Left forelimb (tissue), 1 donor: ENCODE results near the gene MYLK4.
"Not testable (repeated sequence)": the region's sequence is repeated elsewhere in the genome, so short reads cannot be mapped to it uniquely, and the experiment has no call there.

Source experiments
- DNase-seq: peaks from one replicate; pipeline ENCODE4 v3.0.0-alpha.2; 2018; ENCODE audit warnings: low spot score

Gene MYLK4

DNA sequence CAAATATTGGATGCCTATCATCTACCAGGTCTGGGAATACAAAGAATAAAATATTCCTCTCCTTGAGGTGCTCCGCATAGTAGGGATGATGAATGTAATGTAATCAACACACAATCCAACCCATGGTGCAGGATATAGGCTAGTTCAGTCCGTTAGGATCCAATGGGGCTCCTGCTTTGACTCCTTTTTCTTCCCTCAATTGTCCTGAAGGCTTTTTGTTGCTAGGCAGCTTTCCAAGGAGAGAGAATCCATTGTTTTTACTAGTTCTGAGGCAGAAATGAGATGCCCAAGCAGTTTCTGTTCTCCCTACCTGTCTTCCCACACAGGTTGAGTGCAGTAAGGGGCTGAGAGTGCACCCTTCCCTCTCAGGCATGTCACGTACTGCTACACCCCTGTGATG is 26.5 kb upstream of the MYLK4 start:
- no peak for DNase-seq

DNA sequence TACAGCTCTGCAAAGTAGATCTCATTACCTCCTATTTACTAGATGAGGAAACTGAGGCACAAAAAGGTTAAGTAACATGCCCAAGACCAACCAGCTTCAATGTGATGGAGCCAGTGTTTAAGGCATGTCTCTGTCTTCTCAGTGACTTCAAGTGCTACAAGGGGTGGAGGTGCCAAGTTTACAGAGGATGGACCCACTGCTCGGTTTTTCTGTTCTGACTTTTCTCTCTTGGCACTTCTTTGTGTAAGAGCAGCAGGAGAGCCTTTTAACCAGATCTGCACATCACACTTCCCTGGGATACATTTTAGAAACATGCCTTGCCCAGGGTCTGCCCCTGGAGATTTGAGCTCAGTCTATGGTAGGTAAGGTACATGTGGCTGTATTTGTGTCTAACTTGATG is 24.3 kb upstream of the MYLK4 start:
- DNase-seq: no peak

DNA sequence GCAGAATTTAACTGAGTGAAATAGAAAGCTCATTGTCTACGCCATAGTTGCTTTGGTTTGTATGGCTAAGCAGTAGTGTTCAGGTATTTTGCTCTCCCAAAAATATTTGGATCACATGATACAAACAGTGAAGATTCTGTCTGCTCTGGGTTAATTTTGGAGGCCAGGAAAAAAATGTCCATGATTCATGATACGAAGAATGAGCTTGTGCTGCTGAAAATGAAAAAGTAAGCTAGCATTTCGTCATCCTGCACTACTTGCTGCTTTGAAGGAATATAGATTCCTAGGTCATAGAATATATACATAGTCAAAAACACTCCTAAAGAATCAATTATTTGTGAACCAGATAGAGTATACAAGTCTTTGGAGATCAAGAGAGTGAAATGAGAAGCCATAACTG is 22.7 kb upstream of the MYLK4 start:
- DNase-seq: no peak

DNA sequence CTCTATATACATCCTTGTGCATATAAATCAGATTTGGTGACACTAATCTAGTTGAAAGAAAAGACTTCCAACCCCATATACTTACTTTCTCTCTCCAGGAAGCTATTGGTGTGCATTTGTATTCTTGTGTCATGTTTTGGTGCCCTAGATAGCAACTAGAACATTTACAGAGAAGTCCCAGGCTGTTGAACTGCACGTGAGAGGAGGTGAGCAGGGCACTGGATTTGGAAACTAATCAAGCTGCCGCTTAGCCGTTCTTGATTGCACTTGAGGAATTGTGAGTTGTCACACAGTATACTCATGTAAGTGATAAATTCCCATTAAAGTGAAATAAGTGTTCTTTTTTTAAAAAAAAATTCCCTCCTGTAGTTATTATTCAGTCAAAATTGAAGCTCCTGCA is 22.1 kb upstream of the MYLK4 start:
- DNase-seq: no peak

DNA sequence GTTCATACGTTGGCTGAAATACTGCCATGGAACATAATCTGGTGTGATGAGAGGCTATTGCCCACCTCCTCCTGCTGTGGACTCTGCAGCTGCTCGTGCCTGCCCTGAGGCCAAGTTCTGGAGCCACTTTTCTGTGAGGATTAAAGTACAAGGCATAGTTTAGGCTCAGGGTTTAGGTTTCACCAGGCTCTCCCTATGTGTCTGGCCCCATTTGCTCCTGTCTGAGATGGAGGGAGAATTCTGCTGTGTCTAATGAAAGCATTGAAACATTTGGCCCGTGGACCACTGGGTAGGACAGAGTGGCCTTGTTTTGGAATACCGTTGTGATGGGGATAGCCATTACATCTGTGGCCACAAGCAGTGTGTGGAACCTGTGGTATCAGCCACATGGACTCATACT is 20.4 kb upstream of the MYLK4 start:
- DNase-seq: no peak

DNA sequence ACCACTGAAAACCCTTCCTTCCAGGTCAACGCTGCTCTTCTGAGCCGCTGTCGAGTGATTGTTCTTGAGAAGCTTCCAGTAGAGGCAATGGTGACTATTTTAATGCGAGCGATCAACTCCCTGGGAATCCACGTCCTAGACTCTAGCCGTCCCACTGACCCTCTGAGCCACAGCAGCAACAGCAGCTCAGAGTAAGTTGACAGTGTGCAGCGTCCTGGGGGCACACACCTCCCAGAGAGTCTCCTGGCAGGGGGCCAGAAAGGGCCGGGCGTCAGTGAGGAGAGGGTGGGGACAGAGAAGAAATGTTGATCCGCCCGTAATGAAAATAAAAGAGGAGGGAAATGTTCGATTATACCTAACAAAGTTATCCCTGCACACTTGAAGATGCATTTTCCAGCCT is 19.4 kb upstream of the MYLK4 start:
- no peak for DNase-seq

DNA sequence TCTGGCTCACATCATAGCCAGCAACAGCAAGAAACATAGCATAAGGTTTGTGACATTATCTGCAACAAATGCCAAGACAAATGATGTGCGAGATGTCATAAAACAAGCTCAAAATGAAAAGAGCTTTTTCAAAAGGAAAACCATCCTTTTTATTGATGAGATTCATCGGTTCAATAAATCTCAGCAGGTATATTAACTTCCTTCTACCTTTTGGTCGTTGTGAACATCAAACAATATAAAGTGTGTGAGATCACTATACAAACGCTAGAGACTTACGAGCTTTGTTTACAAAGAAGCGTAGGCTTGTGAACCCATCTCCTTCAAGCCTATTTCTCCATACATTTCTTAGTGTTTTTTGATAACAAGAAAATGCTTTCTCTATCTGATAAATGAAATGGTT is 18.0 kb upstream of the MYLK4 start:
- no peak for DNase-seq

DNA sequence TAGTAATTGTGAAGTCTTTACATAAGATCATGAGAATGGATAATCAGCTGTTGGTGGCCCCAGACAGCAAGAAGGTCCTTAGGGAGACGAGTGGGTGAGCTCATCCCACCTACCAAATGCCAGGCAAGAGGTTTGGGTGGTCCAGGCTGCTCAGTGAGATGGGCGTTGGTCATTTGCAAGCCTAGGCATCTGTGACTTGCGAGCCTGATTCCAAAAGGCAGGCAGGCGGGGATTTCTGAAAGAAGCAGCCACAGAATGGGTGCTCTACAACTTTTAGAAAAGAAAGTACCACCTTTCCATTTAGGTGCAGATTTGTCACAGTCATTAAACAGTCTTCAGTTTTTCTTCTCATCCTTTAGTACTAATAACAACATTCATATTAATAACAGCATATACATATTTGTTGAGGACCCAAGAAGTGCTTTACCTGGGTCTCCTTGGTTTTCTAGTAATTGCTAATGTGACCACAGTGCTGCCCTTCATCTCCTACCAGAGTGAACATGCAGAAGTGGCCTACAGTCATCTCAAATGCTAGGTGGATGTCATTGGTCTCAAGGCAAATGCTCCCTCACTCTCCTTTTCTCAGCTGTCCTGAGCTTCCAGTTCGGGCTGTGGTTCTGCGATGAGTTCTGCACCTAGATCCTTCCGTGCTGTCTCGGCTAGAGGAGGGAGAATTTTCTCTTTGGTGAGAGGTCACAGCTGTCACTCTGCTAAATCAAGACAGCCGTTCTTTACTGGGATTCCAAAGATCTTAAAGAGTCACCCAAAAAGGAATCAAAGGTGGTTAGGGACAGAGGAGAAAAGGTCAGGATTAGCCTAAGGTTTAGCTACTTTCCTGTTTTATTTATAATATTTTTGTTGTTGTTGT is 17.2 kb upstream of the MYLK4 start:
- DNase-seq: no peak

DNA sequence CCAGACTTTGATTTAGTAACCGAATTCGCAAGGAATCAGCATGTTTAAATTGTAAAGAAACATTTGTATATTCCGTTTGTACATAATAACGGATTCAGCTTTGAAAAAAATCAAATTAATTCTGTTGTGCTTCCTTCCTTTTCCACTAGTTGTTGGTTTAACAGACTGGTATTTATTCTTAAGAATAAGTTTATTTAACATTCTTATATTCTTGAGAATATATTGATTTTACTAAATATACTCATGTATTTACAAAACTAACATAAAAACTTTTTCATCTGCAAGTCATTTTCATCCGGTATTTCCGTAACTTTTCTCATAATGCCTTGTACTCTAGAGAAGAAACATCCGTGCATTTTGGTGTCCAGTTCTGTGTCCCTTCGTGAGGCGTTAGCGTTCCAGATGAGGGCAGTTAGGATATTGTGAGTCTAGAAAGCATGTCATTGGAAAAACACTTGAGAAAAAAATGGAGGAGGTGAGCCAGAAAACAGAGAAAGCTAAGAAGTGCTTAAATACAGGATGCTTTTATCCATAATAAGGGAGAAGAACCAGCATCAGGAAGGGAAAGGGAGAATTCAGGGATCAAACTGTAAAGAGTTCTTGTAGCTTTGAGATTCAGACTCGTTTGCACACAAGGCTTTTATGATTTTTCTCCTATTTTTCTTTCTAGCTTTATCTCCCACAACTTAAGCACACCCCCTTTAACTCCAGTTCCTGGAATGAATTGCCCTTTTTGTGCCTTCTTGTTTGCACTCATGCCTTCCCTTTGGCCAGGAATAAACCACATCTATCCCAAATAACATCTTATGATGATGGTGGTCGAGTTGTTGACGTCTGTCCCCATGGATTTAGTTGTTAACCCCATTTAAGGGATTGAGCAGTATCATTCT is 16.3 kb upstream of the MYLK4 start:
- no peak for DNase-seq

DNA sequence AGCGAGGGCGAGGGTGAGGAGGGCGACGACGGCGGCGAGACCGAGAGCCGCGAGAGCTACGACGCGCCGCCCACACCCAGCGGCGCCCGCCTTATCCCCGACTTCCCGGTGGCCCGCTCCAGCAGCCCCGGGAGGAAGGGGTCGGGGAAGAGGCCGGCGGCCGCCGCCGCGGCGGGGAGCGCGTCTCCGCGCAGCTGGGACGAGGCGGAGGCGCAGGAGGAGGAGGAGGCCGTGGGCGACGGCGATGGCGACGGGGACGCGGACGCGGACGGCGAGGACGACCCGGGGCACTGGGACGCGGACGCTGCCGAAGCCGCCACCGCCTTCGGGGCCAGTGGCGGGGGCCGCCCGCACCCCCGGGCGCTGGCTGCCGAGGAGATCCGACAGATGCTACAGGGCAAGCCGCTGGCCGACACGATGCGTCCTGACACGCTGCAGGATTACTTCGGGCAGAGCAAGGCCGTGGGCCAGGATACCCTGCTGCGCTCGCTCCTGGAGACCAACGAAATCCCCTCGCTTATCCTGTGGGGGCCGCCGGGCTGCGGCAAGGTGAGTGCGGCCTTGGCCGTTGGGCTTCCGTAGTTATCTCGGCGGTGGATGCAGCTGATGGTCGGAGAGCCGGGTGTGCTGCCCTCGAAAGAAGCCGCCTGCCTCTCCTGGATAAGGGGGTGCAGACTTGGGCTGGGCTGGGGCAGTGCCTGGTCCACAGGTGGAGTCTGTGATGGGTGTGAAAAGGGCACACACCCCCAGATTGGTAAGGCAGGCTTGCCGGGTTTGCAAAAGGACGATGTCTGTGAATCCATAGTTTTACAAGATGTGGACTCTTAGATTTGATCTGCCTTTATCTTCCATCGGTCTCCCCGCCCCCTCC is 15.4 kb upstream of the MYLK4 start:
- DNase-seq: peak; percentile 73

DNA sequence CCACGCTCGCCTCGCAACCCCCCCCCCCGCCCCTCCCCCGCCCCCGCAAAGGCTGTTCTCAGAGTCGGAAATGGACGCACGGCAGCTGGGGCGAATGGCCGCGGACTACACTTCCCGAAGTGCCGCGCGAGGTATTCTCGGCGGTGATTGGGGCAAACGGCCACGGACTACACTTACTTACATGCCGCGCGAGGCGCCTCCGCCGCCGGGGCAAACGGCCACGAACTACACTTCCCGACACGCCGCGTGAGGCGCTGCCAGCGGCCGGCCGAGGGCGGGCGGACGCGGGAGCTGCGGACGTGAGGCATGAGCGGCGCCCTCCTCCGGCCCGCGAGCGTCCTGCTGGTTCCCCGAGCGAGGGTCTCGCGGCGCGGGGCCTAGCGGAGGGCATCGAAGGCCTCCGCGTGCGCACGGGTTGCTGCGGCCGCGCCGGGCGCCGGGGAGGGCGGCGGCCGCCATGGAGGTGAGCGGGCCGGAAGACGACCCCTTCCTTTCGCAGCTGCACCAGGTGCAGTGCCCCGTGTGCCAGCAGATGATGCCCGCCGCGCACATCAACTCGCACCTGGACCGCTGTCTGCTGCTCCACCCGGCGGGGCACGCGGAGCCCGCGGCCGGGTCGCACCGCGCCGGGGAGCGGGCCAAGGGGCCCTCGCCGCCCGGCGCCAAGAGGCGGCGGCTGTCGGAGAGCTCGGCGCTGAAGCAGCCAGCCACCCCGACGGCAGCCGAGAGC is 14.6 kb upstream of the MYLK4 start, which contains the start of gene WRNIP1:
WRNIP1 (plus strand) TSS at position 228 of the 730 bp plus-strand sequence; CDS start at position 458, 230 bp downstream.
- DNase-seq: peak; percentile 100

DNA sequence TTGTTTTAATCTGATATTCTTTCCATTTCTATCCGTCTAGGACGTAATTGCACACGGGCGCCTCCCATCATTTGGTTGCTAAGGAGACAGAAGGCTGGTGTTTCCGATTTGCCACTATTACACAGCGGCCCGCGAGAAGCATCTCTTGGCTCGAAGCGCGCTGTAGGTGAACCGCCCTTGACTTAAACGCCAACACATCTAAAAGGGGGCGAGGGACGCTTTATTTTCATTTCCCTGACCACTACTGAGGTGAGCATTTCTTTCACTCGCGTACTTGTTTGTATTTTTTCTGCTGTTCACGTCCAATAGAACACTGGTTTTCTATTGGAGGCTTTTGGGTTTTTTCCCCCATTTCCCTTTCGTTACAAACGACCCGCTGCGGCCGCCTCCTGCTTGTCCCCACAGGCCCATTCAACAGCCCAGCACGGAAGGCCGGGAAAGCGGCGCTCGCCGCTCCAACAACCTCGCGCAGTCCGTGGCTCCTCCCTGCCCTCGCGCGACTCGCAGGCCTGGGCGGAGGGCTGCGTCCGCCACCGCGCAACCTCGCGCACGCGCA is 14.0 kb upstream of the MYLK4 start:
- DNase-seq: no peak

DNA sequence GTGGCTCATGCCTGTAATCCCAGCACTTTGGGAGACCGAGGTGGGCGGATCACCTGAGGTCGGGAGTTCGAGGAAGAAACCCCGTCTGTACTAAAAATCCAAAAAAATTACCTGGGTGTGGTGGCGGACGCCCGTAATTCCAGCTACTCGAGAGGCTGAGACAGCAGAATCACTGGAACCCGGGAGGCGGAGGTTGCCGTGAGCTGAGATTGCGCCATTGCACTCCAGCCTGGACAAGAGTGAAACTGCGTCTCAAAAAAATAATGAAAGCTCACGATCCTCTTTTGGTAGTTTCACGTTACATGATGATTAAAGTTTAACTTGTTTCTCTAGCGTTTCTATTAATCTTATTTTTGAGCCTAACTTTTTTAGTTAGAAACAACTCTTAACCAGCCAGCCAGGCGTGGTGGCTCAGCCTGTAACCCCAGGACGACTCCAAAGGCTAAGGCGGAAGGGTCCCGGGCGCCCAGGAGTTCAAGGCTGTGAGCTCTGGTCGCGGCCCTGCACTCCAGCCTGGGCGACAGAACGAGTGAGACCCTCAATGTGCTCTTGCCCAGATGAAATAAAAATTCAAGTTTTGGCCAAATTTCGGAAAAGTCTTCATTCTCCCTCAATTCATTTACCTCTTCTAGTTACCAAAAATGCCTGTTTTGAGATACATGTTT is 13.3 kb upstream of the MYLK4 start:
- no peak for DNase-seq

DNA sequence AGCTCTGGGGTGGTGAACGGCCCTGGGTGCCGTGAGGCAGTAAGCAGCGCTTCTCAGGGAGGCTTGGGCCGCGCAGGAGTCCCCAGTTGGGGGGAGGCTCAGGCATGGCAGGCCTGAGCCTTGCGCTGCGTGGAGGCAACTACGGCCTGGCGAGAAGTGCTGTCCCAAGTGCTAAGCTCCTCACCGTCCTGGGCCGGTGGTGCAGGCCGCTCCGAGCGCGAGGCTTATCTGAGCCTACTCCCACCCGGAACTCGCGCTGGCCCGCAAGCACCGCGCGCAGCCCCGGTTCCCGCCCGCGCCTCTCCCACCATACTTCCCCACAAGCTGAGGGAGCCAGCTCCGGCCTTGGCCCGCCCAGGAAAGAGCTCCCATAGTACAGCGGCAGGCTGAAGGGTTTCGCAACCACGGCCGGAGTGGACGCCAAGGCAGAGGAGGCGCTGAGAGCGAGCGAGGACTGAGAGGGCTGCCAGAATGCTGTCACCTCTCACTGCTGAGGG is 12.7 kb upstream of the MYLK4 start:
- no peak for DNase-seq

DNA sequence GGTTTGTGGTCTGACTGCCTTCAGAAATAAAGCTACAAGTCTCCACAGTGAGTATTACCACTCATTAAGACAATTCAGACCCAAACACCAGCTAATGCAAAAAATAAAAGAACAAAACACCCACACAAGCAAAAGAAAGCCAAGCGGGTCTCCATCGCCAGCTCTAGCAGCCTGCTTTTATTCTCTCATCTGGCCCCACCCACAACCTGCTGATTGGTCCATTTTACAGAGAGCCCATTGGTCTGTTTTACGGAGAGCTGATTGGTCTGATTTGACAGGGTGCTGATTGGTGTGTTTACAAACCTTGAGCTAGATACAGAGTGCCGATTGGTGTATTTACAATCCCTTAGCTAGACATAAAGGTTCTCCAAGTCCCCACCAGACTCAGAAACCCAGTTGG is 12.1 kb upstream of the MYLK4 start:
- DNase-seq: not testable (repeated sequence)

DNA sequence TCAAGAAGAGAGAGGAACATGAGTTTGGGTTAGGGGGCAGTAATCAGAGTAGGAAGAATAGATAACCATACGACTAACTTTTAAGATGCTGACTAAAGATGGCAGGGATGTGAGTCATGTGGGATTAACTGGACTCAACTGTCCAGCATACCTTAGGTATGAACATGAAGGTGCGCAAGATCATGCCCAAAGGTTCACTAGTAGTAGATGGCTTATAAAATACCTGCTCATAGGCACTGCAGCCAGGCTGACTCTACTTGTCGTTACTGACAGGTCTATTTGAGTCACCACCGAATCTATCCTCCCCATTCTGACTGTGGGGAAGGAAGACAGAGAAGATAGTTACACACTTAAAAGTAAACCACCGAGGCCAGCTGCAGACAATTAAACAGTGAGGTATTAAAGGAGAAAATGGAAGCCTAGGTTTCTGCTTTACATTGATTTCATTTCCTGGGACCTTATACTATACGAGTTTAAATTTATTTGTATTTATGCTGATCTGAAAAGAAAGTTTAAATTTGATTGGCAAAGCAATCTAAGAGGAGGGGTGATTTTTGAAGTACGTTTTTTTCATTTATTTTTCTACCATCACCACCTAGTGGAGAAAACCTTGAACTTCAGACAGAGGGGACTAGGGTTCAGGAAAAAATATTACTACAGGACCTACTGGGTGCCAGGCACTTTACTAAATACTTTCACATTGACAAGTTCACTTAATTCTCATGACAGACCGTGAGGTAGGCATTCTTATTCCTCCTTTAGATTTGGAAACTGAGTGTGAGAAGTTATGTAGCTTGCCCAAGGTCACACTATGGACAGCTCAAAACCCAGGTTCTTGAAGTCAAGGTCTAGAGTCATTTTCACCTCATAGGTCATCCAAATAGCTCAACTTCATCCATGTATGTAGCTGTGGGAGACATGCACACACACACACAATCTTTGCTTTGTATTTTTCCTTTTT is 10.4 kb upstream of the MYLK4 start:
- no peak for DNase-seq

DNA sequence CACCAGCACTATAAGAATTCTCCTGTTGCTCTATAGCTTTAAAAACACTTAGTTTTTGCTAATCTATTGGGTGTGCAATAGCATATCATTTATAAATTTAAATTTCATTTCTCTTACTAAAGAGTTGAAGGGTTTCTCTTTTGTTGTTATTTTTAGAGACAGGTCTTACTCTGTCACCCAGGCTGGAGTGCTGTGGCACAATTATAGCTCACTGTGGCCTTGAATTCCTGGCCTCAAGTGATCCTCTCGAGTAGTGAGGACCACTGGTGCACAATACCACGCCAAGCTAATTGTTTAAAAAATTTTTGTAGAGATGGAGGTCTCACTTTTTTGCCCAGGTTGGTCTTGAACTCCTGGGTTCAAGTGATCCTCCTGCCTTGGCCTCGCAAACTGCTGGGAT is 8.3 kb upstream of the MYLK4 start:
- no peak for DNase-seq

DNA sequence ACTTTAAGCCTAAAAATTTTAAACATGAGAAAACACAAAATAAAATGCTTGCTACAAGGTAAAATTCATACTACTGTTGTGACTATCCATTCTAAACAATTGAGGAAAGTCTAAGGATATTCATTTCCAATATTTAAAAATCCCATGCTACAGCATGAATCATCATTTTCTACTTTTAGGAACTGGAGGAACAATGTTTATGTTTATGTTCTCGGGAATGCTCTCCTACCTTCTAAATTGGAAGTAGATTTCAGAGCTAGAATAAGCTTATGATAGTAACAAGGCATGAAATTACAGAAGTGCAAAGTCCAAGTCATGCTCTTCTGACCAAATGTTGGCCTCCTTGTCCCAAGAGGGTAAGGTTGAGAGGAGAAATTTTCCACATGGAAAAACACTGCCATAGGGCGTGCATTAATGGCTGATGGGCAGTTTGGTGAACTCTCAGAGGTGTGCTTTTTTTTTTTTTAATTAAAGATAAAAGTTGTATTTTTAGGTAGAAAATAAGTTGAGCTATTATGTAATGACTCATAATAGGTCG is 6.0 kb upstream of the MYLK4 start:
- DNase-seq: no peak

DNA sequence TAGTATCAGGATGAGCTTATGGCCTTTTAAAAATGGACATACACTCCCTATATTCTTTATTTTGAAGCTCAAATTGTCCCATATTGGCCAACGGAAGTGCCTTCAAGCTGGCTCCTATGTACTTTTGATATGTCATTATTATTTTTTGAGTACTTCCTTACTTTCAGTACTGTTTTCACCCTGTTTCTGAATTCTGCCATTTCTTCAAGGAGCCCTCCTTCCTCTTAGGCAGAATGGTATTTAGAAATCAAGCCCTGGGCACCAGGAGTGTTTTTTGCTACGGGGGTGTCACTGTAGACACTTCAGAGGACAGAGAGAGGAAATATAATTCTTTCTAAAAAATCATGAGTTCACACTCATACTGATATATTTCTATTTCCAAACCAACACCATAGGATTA is 5.5 kb upstream of the MYLK4 start:
- no peak for DNase-seq
